Measurements from ENCODE around the gene WFDC13.
"Not testable (repeated sequence)": the region's sequence is repeated elsewhere in the genome, so short reads cannot be mapped to it uniquely, and the experiment has no call there.

The WFDC13 gene

GRCh38 chr20:45701873-45702272 is at the start of gene WFDC13:
Gene WFDC13, plus strand, starts transcription at chr20:45702038. Its CDS starts 86 bp downstream, at chr20:45702124.
- no peak for DNase-seq

GRCh38 chr20:45657038-45657437 is 44.8 kb upstream of the WFDC13 start:
- DNase-seq, result not testable (repeated sequence)

GRCh38 chr20:45670139-45670538 is 31.7 kb upstream of the WFDC13 start, which contains the start of gene WFDC11:
Gene WFDC11, minus strand, starts transcription at chr20:45670239. Its CDS starts 19,639 bp downstream, at chr20:45650600.
- DNase-seq, result no peak

- DNase-seq, result no peak
Measured at GRCh38 chr20:45672765-45673164, 29.1 kb upstream of the WFDC13 start.

- DNase-seq, result no peak
Measured at GRCh38 chr20:45679650-45680049, 22.2 kb upstream of the WFDC13 start.

GRCh38 chr20:45685896-45686295 is 15.9 kb upstream of the WFDC13 start:
- DNase-seq, result peak; percentile 4

GRCh38 chr20:45693346-45693745 is 8.5 kb upstream of the WFDC13 start:
- DNase-seq, result not testable (repeated sequence)

GRCh38 chr20:45695496-45695895 is 6.3 kb upstream of the WFDC13 start:
- no peak for DNase-seq

- no peak for DNase-seq
Measured at GRCh38 chr20:45701104-45701503, 734 bp upstream of the WFDC13 start.

GRCh38 chr20:45704969-45705637 is 3.3 kb downstream of the WFDC13 start, which contains the start of gene WFDC10B:
Gene WFDC10B, minus strand, starts transcription at chr20:45705019. Its CDS starts 19,027 bp downstream, at chr20:45685992.
- DNase-seq, result no peak

- DNase-seq, result not testable (repeated sequence)
Measured at GRCh38 chr20:45716141-45716688, 14.4 kb downstream of the WFDC13 start.

- no peak for DNase-seq
Measured at GRCh38 chr20:45722047-45722446, 20.2 kb downstream of the WFDC13 start, which contains the start of gene SPINT4. Gene SPINT4, plus strand, starts transcription at chr20:45722347. Its CDS starts 21 bp downstream, at chr20:45722368.

- DNase-seq, result no peak
Measured at GRCh38 chr20:45725134-45725533, 23.3 kb downstream of the WFDC13 start.

GRCh38 chr20:45727044-45727443 is 25.2 kb downstream of the WFDC13 start:
- DNase-seq, result no peak

GRCh38 chr20:45732199-45732598 is 30.4 kb downstream of the WFDC13 start:
- no peak for DNase-seq

GRCh38 chr20:45735552-45735951 is 33.7 kb downstream of the WFDC13 start:
- DNase-seq, result no peak

- no peak for DNase-seq
Measured at GRCh38 chr20:45735988-45736387, 34.1 kb downstream of the WFDC13 start.

GRCh38 chr20:45742596-45742995 is 40.8 kb downstream of the WFDC13 start:
- no peak for DNase-seq

- DNase-seq, result no peak
Measured at GRCh38 chr20:45745015-45745414, 43.2 kb downstream of the WFDC13 start.

- DNase-seq, result no peak
Measured at GRCh38 chr20:45751721-45752120, 49.9 kb downstream of the WFDC13 start.

GRCh38 chr20:45752746-45753145 is 50.9 kb downstream of the WFDC13 start:
- DNase-seq, result peak; percentile 82

GRCh38 chr20:45758096-45758495 is 56.3 kb downstream of the WFDC13 start:
- no peak for DNase-seq
